A673 (cell line): ENCODE data around the gene GPN3. TPM values are rescaled to one million over a fixed set of nuclear protein-coding genes. Genes with fewer than 3 reads are reported as not detected.
"Not testable (repeated sequence)": the region's sequence is repeated elsewhere in the genome, so short reads cannot be mapped to it uniquely, and the experiment has no call there.

Source experiments
- BruUV-seq: library from RNA; stranded (reverse); fragments of 400-500 nt; replicated peaks from 2 replicates; lab custom pipeline; 2021; lab: Mats Ljungman, UMichigan
- CTCF ChIA-PET: fragments of 300-600 bp; sonication (Branson Sonifier 250); formaldehyde crosslinking; loops from one replicate; lab custom pipeline; 2022; ENCODE audit warnings: antibody characterized with exemption; lab: Charles Lee
- POLR2A ChIA-PET: fragments of 300-600 bp; sonication (Branson Sonifier 250); formaldehyde crosslinking; loops from one replicate; lab custom pipeline; 2022; ENCODE audit warnings: antibody characterized with exemption; ENCODE audit not compliant: low non-redundant PET; lab: Charles Lee
- DNase-seq: peaks from one replicate; pipeline ENCODE4 v3.0.0-alpha.2; 2015; ENCODE audit warnings: low spot score
- H3K27ac ChIP-seq: fragments of 200-600 bp; sonication (generic); 2 replicates; pipeline ENCODE4 v1.5.1; 2016; ENCODE audit warnings: mixed run types, low read depth, mild to moderate bottlenecking, mixed read lengths, antibody characterized with exemption, low read length; ENCODE audit not compliant: poor library complexity, severe bottlenecking
- H3K27me3 ChIP-seq: fragments of 200-600 bp; sonication (generic); replicated peaks from 2 replicates; pipeline ENCODE4 v1.6.1; 2017; ENCODE audit warnings: mixed run types, low read depth, mild to moderate bottlenecking, mixed read lengths, antibody characterized with exemption, low read length; ENCODE audit not compliant: insufficient read depth, poor library complexity
- H3K36me3 ChIP-seq: fragments of 200-600 bp; sonication (generic); 2 replicates; pipeline ENCODE4 v1.6.1; 2016; ENCODE audit warnings: mixed run types, mild to moderate bottlenecking, mixed read lengths, antibody characterized with exemption, low read length; ENCODE audit not compliant: insufficient read depth, poor library complexity, severe bottlenecking
- H3K4me1 ChIP-seq: fragments of 200-600 bp; sonication (generic); 2 replicates; pipeline ENCODE4 v1.6.1; 2017; ENCODE audit warnings: mixed run types, mild to moderate bottlenecking, mixed read lengths, antibody characterized with exemption, low read length; ENCODE audit not compliant: insufficient read depth, poor library complexity, severe bottlenecking
- H3K4me3 ChIP-seq: fragments of 200-600 bp; sonication (generic); 2 replicates; pipeline ENCODE4 v1.5.1; 2016; ENCODE audit warnings: low read depth, mixed run types, mild to moderate bottlenecking, mixed read lengths, low read length; ENCODE audit not compliant: poor library complexity, severe bottlenecking
- H3K9me3 ChIP-seq: fragments of 200-600 bp; sonication (generic); 2 replicates; pipeline ENCODE4 v1.6.1; 2016; ENCODE audit warnings: mixed run types, low read depth, mild to moderate bottlenecking, mixed read lengths, antibody characterized with exemption, low read length; ENCODE audit not compliant: poor library complexity, severe bottlenecking
- CTCF ChIP-seq: fragments of 300-800, 200-600 bp; sonication (generic); conservative IDR thresholded peaks from 2 replicates; pipeline ENCODE4 v1.5.1; 2017; ENCODE audit warnings: low read depth, mild to moderate bottlenecking, antibody characterized with exemption, low read length, moderate library complexity, mixed read lengths
- EZH2 ChIP-seq: fragments of 200-600 bp; sonication (generic); IDR thresholded peaks from 2 replicates; pipeline ENCODE4 v1.6.1; 2017; ENCODE audit warnings: borderline replicate concordance, low read depth, mild to moderate bottlenecking, mixed read lengths, antibody characterized with exemption, low read length; ENCODE audit not compliant: poor library complexity, severe bottlenecking
- intact Hi-C: fragments of 100-400 bp; cut with micrococcal nuclease; formaldehyde crosslinking; loops from one replicate; pipeline ENCODE4 v1.10.0; 2022; ENCODE audit not compliant: unreplicated experiment
- total RNA-seq: library from RNA; stranded (reverse); gene quantifications from 2 replicates; pipeline ENCODE4 v1.2.3, GENCODE V29; 2021

Gene GPN3
- total RNA-seq, 1 experiment from 2014 or later: 52.7 TPM

DNA sequence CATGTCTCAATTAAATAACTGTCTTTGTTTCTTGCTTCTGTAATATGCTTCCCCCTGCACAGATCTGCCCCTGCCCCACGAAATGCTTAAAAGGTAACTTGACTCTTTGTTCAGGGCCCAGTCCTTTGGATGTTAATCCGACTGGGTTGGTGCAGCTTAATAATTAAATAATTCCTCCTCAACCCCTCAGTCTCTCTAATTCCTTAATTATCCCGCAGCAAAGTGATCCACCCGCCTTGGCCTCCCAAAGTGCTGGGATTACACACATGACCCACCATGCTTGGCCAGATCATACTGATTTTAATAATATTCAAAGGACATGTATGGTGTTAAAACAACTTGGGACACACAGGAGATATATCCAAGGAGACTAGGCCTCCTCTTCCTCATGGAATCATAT, 46.4 kb downstream of the GPN3 start:
- no TSS peak for BruUV-seq
- intact Hi-C loops: no loop called here
- H3K27ac ChIP-seq: no peak overlapping the region
- no peaks in the 10 kb centered on the region for H3K9me3 ChIP-seq
- DNase-seq: no peak
- no peaks in the 10 kb centered on the region for H3K36me3 ChIP-seq
- CTCF ChIA-PET: interaction anchor here (1.5 kb wide), 1 partner anchor 10 kb away, joined by 16 read pairs; no protein-coding TSS in a partner anchor
- no peak overlapping the region for H3K4me3 ChIP-seq
- TF ChIP-seq EZH2 (no peak), CTCF (no peak)
- H3K27me3 ChIP-seq: no peaks in the 10 kb centered on the region
- H3K4me1 ChIP-seq: no peaks in the 10 kb centered on the region
- POLR2A ChIA-PET: no interaction called here

GRCh38 chr12:110421159-110421661, 46.8 kb downstream of the GPN3 start:
- Histone ChIP-seq H3K9me3 (no peaks in the 10 kb centered on the region), H3K4me1 (no peaks in the 10 kb centered on the region), H3K4me3 (no peak overlapping the region), H3K36me3 (no peaks in the 10 kb centered on the region), H3K27me3 (no peaks in the 10 kb centered on the region), H3K27ac (no peak overlapping the region)
- intact Hi-C loops: no loop called here
- ChIA-PET CTCF (interaction anchor here (1.5 kb wide), 1 partner anchor 10 kb away, joined by 16 read pairs; no protein-coding TSS in a partner anchor), POLR2A (no interaction called here)
- no peak for DNase-seq
- no TSS peak for BruUV-seq
- TF ChIP-seq EZH2: no peak
- no peak for TF ChIP-seq CTCF

DNA sequence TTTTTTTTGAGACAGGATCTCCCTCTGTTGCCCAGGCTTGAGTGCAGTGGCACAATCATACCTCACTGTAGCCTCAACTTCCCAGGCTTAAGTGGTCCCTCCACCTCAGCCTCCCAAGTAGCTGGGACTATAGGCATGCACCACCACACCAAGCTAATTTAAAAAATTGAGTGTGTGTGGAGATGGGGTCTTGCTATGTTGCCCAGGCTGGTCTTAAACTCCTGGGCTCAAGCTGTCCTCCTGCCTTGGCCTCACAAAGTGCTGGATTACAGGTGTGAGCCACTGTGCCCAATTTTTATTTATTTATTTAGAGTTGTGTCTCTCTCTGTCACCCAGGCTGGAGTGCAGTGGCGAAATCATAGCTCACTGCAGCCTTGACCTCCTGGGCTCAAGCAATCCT, 47.4 kb downstream of the GPN3 start:
- H3K9me3 ChIP-seq, H3K4me3 ChIP-seq, H3K27ac ChIP-seq, DNase-seq, H3K4me1 ChIP-seq, intact Hi-C loops, H3K36me3 ChIP-seq, BruUV-seq, H3K27me3 ChIP-seq: not testable (repeated sequence)
- POLR2A ChIA-PET: interaction anchor here (0.6 kb wide), 1 partner anchor 123 kb away, joined by 5 read pairs; no protein-coding TSS in a partner anchor
- CTCF ChIA-PET: interaction anchor here (0.6 kb wide), 1 partner anchor 467 kb away, joined by 7 read pairs; no protein-coding TSS in a partner anchor

- H3K4me1 ChIP-seq, H3K9me3 ChIP-seq, POLR2A ChIA-PET, BruUV-seq, H3K36me3 ChIP-seq, H3K27me3 ChIP-seq, H3K27ac ChIP-seq, DNase-seq, H3K4me3 ChIP-seq, intact Hi-C loops: not testable (repeated sequence)
- CTCF ChIA-PET: interaction anchor here (0.7 kb wide), 1 partner anchor 15 kb away, joined by 4 read pairs; no protein-coding TSS in a partner anchor
Observed at GRCh38 chr12:110417113-110417512, 50.9 kb downstream of the GPN3 start.

DNA sequence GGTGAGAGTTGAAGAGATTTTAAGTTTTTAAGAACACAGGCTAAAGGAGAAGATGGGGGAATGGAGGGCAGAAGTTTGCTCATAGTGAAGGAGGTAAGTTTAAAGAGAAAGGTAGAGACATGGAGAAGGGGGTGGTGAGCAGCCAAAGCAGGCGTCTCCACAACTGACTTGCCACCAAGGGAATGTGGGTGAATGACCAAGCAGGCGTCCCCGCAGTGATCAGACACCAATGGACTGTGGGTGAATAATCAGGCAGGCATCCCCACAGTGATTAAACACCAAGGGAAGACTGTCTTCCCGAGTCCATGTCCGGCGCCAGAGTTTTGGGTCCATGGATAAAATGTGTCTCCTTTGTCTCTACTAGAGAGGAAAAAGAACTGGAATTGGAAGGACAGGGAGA, 58.0 kb downstream of the GPN3 start:
- POLR2A ChIA-PET, H3K4me1 ChIP-seq, H3K27ac ChIP-seq, H3K27me3 ChIP-seq, H3K9me3 ChIP-seq, BruUV-seq, intact Hi-C loops, H3K4me3 ChIP-seq, DNase-seq, CTCF ChIA-PET, H3K36me3 ChIP-seq: not testable (repeated sequence)

- intact Hi-C loops, CTCF ChIA-PET, H3K4me1 ChIP-seq, H3K9me3 ChIP-seq, H3K27me3 ChIP-seq, H3K4me3 ChIP-seq, BruUV-seq, POLR2A ChIA-PET, DNase-seq, H3K27ac ChIP-seq: not testable (repeated sequence)
- H3K36me3 ChIP-seq: peaks cover 12% of the 10 kb centered on the region
Observed at GRCh38 chr12:110405126-110405662, 62.9 kb downstream of the GPN3 start.
